RPMI8226 (cell line): ENCODE data around the gene FBF1.

Experiments used
- DNase-seq: peaks from one replicate; pipeline ENCODE4 v3.0.0-alpha.2; 2015

FBF1 gene

DNA sequence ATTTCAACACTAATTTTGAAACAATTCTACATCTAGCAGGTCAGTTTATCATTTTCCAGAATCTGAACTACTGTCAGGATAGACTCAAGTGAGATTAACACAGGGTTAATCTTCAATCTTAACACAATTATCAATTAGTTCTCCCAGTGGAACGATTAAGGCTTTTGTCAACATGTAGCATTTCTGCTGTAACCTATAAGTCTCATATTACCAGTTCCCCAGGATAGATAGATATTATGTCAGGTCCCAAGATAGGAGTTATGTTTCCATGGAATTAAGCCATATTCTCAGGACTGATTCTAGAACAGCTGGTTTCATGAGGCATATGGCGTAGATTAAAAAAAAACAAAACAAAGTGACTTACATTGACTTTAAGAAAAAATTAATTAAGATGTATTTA lies 4.4 kb upstream of the FBF1 start:
- no peak for DNase-seq

DNA sequence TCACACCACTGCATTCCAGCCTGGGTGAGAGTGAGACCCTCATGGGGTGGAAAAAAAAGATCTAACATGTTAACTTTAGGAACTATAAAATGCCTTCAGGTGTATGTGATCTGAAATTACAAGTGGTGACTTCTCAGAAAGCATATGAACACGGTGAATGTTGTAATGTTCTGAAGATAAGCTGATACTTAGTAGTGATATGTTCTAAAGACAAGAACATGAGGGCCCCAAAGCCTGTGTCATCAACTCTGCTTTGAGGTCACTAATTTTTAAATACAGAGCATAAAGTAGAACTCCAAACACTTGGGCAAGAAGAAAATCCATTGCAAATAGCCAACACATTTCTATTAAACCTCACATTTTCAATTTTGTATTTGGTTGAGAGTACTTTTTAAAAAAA lies 2.6 kb upstream of the FBF1 start:
- no peak for DNase-seq

GRCh38 chr17:75942473-75942872 lies 1.6 kb upstream of the FBF1 start:
- no peak for DNase-seq

- DNase-seq: peak; percentile 9
Observed at GRCh38 chr17:75941442-75941819, 589 bp upstream of the FBF1 start.

- no peak for DNase-seq
Observed at GRCh38 chr17:75937652-75938051, 3.2 kb downstream of the FBF1 start.

DNA sequence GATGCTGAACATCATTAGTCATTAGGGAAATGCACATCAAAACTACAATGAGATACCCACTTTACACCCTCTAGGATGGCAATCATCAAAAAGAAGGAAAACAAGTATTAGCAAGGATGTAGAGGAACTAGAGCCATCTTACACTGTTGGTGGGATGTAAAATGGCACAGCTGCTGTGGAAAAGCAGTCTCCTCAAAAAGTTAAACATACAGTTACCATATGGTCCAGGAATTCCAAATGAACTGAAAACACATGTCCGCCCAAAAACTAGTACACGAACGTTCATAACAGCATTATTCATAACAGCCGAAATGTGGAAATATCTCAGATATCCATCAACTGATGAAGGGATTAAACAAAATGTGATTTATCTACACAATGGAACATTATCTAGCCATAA lies 7.0 kb downstream of the FBF1 start:
- no peak for DNase-seq

DNA sequence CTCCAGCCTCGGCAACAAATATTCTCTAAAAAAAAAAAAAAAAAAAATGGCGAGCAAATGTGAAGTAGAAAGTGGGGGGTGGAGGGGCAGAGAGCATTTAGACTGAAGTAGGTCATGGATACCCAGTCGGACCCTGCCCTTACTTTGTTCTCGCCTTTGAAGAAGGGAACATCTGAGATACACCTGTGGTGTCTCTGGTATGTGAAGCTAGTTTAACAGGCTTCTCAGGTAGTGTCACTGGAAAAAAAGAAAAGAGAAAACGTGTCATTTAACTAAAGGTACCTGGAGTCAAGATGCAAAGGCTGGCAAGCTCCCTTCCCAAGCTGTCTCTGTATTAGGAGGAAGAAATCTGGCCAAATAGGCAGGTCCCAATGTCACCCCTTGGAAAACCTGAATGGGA lies 8.0 kb downstream of the FBF1 start:
- no peak for DNase-seq

DNA sequence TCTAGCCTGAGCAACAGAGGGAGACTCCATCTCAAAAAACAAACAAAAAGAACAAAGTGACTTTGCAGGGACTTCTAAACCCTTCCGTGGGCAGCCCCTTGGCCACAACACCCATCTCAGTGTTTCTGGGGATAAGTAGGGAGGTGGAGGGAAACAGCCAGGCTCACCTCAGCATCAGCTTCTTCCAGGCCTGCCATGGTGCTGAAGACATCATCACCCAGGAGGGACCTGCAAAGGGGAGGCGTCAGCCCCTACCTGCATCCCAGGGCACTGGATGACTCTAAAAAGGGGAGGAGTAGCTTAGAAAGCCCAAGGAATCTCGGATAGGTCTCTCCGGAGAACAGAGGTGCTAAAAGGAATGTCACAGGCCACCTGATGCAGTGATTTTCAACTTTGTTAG lies 9.8 kb downstream of the FBF1 start:
- DNase-seq: no peak

- DNase-seq: peak; percentile 47
Observed at GRCh38 chr17:75927286-75927922, 13.4 kb downstream of the FBF1 start.

DNA sequence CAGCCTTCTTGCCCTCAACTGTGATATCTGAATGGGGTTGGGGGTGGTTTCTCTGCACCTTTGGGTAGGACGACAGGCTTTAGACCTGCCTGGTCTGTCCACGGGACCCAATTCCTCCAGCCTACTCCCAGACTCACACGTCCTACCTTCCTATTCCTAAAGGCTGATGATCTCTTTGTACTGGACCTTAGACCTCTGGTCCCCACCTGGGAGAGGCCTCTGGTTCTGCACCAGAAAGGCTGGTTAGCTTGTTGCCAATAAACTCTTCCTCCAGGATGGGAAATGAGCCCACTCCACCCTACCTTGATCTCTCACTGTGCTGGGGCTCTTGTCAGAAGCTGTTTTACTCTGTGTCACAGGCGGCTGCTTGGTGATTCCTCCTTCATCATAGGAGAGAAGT lies 14.4 kb downstream of the FBF1 start:
- no peak for DNase-seq

DNA sequence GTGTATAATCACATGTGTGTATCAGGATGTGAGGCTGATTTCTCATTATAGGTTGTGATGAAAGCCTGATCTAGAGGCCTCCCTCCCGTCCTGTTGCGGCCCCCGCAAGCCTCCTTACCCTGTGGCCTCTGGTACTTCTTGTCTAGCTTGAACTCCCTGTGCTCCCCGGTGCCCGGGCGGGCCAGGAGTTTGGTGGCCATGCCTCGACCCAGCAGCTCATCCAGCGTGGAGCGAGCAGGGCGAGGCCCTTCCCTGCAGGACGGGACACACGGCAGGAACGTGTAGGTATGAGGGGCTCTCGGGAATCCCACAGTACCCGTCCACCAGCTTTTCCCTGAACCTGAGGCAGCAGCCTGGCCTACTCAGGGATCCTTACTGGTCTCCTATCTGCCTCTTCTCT lies 14.9 kb downstream of the FBF1 start:
- no peak for DNase-seq

GRCh38 chr17:75925103-75925502 lies 15.7 kb downstream of the FBF1 start:
- DNase-seq: no peak

- DNase-seq: no peak
Observed at GRCh38 chr17:75922963-75923874, 17.6 kb downstream of the FBF1 start.

DNA sequence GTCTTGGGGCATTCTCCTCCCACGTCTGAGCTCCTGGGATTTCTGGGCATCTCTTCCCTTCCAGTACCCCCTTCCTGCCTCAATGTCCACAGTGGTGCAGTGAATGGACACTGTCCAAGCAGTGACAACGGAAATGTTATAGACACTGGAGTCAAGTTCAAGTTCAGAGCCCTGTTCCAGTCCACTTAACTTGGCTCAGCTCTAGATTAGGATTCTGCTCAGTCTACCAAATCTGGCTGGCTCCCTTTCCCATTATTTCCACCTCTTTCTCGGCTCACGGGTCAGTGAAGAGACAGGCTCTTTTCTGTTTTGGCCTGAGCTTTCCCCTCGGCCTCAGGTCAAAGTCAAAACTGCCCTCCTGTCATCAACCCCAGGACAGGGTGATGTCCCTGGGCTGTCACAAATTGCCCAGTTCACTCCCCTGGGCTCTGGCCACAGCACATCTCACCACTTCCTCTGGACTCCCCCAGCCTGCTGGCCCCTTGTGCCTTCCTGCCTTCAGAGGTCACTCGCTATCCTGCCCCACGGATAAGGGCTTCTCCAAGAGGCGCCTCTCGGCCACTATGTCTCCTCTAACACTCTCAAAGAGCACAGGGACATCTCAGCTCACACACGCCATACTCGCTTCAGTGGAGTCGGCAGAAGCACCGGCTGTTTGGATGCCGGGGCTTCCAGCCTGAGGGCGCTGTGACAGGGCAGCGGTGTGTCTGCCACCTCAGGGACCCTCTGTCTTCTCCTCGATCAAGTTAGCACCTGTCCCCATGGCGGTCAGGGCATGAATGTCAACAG lies 18.5 kb downstream of the FBF1 start:
- DNase-seq: no peak

GRCh38 chr17:75921596-75921995 lies 19.2 kb downstream of the FBF1 start:
- DNase-seq: no peak

DNA sequence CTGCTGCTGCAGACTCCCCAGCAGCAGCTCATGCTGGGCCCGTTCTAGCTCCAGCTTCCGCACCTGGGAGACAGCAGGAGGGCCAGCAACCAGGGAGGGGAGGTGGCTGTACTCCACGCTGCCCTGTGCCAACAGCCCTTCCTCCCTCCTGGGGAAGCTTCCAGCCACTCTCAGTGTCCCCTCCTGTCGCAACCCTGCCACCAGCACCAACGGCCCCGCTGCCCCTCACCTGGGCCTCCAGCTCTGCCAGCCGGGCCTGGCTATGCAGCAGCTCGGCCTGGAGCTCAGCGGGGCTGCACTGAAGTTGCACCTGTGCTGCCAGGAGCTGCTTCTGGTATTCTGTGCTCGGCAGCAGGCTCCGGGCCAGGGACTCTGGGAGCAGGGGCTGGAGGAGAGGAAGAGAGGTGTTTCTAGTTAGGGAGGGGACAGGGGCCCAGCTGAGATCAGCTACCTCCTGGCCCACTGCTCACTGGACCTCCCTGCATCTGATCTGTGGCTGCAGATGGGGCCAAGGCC lies 20.7 kb downstream of the FBF1 start:
- DNase-seq: no peak

GRCh38 chr17:75919611-75920010 lies 21.2 kb downstream of the FBF1 start:
- DNase-seq: no peak

DNA sequence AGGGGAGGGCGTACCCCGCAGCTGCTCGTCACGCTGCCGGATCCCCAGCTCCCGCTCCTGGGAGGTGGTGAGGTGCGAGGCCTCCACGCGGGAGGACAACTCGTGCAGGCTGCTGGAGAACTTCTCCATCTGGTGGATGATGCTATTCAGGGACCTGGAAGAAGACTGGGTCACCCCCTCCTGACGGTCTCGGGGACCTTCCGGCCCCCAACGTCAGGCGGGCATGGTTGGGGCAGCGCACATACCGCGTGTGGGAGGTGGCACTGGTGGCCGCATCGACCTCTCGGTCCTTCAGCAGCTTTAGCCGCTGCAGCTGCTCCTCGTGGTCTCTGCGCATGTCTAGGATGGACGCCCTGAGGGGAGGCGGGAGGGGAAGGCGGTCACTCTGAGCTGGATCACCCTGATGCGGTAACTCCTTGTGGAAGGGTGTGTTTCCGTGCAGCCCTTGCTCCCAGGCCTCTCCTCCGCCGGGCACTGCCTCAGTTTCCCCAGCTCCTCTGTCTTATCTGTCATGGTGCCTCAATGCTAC lies 22.9 kb downstream of the FBF1 start:
- no peak for DNase-seq

DNA sequence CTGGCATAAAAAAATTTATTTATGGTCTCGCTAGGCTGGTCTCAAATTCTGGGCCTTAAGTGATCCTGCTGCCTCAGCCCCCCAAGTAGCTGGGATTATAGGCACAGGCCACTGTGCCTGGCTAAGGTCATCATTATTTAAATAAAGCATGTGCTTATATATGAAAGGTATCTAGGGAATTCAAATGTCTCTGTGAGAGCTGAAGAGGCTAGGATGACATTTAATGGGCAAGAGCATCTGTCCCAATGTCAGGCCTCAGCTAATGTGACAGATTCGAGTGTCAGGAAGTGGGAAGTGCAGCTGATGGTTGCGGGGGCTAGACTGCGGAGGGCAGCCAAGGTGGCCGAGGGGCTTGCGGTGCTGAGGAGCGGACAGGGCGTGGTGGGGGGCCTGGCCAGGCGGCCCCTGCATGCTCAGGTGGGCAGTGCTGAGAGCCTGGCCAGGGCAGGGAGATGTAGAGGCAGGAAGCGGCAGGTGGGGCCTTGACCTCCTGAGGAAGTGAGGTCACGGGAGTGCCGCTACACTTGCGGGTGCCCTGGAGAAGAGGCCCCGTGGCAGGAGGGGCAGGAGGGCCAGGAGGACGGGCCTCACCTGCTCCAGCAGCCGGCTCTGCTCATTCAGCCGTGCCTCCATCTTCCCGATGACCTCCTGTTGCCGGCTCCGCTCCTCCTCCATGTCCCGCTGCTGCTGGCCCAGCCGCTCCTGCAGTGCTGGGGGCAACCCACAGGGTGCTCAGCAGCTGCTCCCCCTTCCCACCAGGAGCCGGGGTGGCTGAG lies 23.5 kb downstream of the FBF1 start:
- DNase-seq: no peak

DNA sequence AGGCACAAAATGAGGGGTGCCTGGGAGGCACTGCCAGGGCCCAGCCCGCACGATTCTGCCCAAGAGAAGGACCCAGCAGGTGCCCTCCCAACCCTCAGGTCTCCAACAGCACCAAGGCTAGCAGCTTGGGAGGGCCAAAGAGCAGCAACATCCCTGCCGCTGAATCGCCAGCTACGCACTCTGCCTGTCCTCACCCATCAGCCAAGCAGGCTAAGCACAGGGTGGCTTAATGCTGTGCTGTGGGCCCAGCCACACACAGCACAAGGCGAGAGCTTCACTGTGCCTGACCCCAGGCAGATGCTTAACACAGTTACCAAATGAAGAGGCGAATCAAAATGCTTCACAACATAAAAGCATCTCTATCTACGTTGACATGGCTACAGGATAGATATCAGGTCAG lies 25.6 kb downstream of the FBF1 start:
- DNase-seq: no peak

DNA sequence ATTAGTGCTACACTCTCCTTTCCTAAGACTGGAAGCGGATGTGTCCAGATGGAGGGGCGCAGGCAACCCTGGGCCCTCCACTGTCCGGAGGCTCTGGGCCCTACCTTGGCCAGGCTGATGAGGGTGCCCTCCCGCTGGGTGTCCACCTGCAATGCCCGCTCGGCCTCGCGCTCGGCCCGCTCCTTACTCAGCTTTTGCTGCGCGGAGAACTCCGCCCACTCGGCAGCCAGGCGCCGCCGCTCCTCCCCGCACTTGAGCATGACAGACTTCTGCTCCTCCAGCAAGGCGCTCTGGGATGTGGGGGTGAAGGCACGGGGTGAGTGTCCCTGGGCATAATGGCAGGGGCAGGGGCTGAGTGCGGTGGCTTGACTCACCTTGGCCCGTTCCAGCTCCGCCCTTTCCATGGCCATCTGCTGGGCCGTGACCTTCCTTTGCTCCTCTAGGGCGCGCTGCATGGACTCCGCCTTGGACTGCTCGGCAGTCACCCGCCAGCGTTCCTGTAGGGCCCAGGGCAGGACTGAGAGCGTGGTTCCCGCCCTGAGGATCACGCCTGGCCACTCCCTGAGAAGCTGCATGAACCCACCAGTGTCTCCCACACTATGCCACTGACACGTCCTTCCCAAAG lies 26.1 kb downstream of the FBF1 start:
- DNase-seq: no peak
